Upper lobe of left lung (tissue), 4 donors: ENCODE results near the gene KLK5.

Experiments
- CTCF ChIP-seq, 6 experiments: fragments of 450-650 bp in 4 of 6; fragments of 200-600 bp in 2 of 6; sonication (generic) in 2 of 6; IDR thresholded peaks; one replicate each; pipeline ENCODE4 v1.5.1; 2016 to 2019; ENCODE audit warnings: antibody characterized with exemption in 6 of 6
- POLR2A ChIP-seq, 4 donors: fragments of 450-650 bp; IDR thresholded peaks; one replicate each; pipeline ENCODE4 v1.5.1; 2016 to 2017; ENCODE audit warnings: antibody characterized with exemption in 4 of 4, mild to moderate bottlenecking in 2 of 4

- TF ChIP-seq POLR2A (IDR thresholded peaks at IDR 0.05) (no peak), CTCF (IDR thresholded peaks at IDR 0.05) (no peak)
These were observed 48.1 kb upstream of the KLK5 start for GRCh38 chr19:51000981-51001380.
